ENCODE measurements around the gene SPATA12. TPM values are rescaled to one million over a fixed set of nuclear protein-coding genes. Genes with fewer than 3 reads are reported as not detected.

The SPATA12 gene
- total and polyA plus RNA-seq, 2 experiments from 2014 or later: 0.10 to 0.65 TPM

- Histone ChIP-seq H3K4me1 (ENCODE audit: insufficient read depth) (peaks cover 9% of the 10 kb centered on the region), H3K79me2 (replicated peaks; ENCODE audit: insufficient read depth) (no peaks in the 10 kb centered on the region), H3K36me3 (ENCODE audit: insufficient read depth) (no peaks in the 10 kb centered on the region), H3K27ac (ENCODE audit: low read depth) (no peak overlapping the region), H2AFZ (no peak overlapping the region), H3K4me2 (peak overlapping the region; percentile 96), H4K20me1 (replicated peaks; ENCODE audit: insufficient read depth) (peaks cover 8% of the 10 kb centered on the region), H3K4me3 (peak overlapping the region; percentile 93), H3K9me2 (ENCODE audit: insufficient read depth) (no peaks in the 10 kb centered on the region), H3K27me3 (ENCODE audit: insufficient read depth) (peaks cover 26% of the 10 kb centered on the region), H3F3A (replicated peaks; ENCODE audit: low read depth) (0 out of 2 replicates have a peak, but pooled peaks cover 3% of the 10 kb centered on the region)
- no peaks in the 10 kb centered on the region; the same call in 2 of the 3 replicates for H3K9me3 Mint-ChIP-seq
- no peak overlapping the region for H3K27ac Mint-ChIP-seq
- peaks cover 10% of the 10 kb centered on the region for H3K4me1 Mint-ChIP-seq
- ATAC-seq (peak; percentile 7), DNase-seq (ENCODE audit: low spot score) (peak; percentile 50)
- peaks cover 22% of the 10 kb centered on the region for H3K27me3 Mint-ChIP-seq (ENCODE audit: insufficient read depth, low read depth, poor library complexity)
- H3K4me3 Mint-ChIP-seq: peak overlapping the region; percentile 68
- no peaks in the 10 kb centered on the region for H3K36me3 Mint-ChIP-seq (ENCODE audit: low read depth)
- TF ChIP-seq CTCF (conservative IDR thresholded peaks at IDR 0.05; ENCODE audit: low read depth in 2 of 2): no peak
- TF ChIP-seq NANOG (IDR thresholded peaks at IDR 0.05; ENCODE audit: borderline replicate concordance): no peak
- no peak for TF ChIP-seq ZNF331 (CRISPR knock-in tag; IDR thresholded peaks at IDR 0.05; ENCODE audit: low read depth)
- TF ChIP-seq CREB1 (CRISPR knock-in tag; IDR thresholded peaks at IDR 0.05; ENCODE audit: low read depth): no peak
Observed at GRCh38 chr3:57080171-57080570, 19.7 kb downstream of the SPATA12 start.

GRCh38 chr3:57081173-57081572 lies 20.7 kb downstream of the SPATA12 start:
- Histone ChIP-seq H3F3A (replicated peaks; ENCODE audit: low read depth) (0 out of 2 replicates have a peak, but pooled peaks cover 3% of the 10 kb centered on the region), H3K27ac (ENCODE audit: low read depth) (no peak overlapping the region), H3K4me1 (ENCODE audit: insufficient read depth) (peaks cover 9% of the 10 kb centered on the region), H3K9me2 (ENCODE audit: insufficient read depth) (no peaks in the 10 kb centered on the region), H3K4me2 (no peak overlapping the region), H3K27me3 (ENCODE audit: insufficient read depth) (peaks cover 26% of the 10 kb centered on the region), H3K79me2 (replicated peaks; ENCODE audit: insufficient read depth) (no peaks in the 10 kb centered on the region), H4K20me1 (replicated peaks; ENCODE audit: insufficient read depth) (peaks cover 13% of the 10 kb centered on the region), H3K4me3 (no peak overlapping the region), H3K36me3 (ENCODE audit: insufficient read depth) (no peaks in the 10 kb centered on the region), H2AFZ (no peak overlapping the region)
- Mint-ChIP-seq H3K4me3 (no peak overlapping the region), H3K36me3 (ENCODE audit: low read depth) (no peaks in the 10 kb centered on the region), H3K4me1 (peaks cover 11% of the 10 kb centered on the region), H3K27me3 (ENCODE audit: insufficient read depth, low read depth, poor library complexity) (peaks cover 22% of the 10 kb centered on the region), H3K9me3 (no peaks in the 10 kb centered on the region; the same call in 2 of the 3 replicates), H3K27ac (no peak overlapping the region)
- no peak for DNase-seq (ENCODE audit: low spot score)
- no peak for ATAC-seq
- TF ChIP-seq CTCF (conservative IDR thresholded peaks at IDR 0.05; ENCODE audit: low read depth in 2 of 2) (no peak), CREB1 (CRISPR knock-in tag; IDR thresholded peaks at IDR 0.05; ENCODE audit: low read depth) (no peak), ETS1 (IDR thresholded peaks at IDR 0.05) (no peak), JUNB (IDR thresholded peaks at IDR 0.05; ENCODE audit: unreplicated experiment) (no peak), ZNF114 (CRISPR knock-in tag; IDR thresholded peaks at IDR 0.05) (no peak), EZH2phosphoT487 (IDR thresholded peaks at IDR 0.05; ENCODE audit: unreplicated experiment) (no peak), EZH2 (IDR thresholded peaks at IDR 0.05; ENCODE audit: low read depth, unreplicated experiment) (no peak), POLR2AphosphoS5 (IDR thresholded peaks at IDR 0.05; ENCODE audit: low read depth) (no peak), REST (IDR thresholded peaks at IDR 0.05; ENCODE audit: unreplicated experiment) (no peak), STAT1 (IDR thresholded peaks at IDR 0.05; ENCODE audit: unreplicated experiment) (no peak), ZNF331 (CRISPR knock-in tag; IDR thresholded peaks at IDR 0.05; ENCODE audit: low read depth) (no peak)

All from GM23338 (cell line).